Esophagus muscularis mucosa (tissue), 3 donors: ENCODE data around the gene ATP9A.
"Not testable (repeated sequence)": the region's sequence is repeated elsewhere in the genome, so short reads cannot be mapped to it uniquely, and the experiment has no call there.

Source experiments
- POLR2A ChIP-seq: fragments of 450-650 bp; IDR thresholded peaks from one replicate; pipeline ENCODE4 v1.6.1; 2017; ENCODE audit warnings: antibody characterized with exemption, moderate library complexity, mild to moderate bottlenecking, low read depth
- POLR2AphosphoS5 ChIP-seq, 2 donors: sonication (generic); formaldehyde crosslinking; IDR thresholded peaks; one replicate each; pipeline ENCODE4 v1.6.1; 2017; ENCODE audit warnings: antibody characterized with exemption in 2 of 2
- TF ChIP-seq, protein P1 (sequence below), 3 experiments: fragments of 200-600 bp in 2 of 3; fragments of 450-650 bp in 1 of 3; sonication (generic) in 2 of 3; IDR thresholded peaks; one replicate each; pipeline ENCODE4 v1.5.1; 2017 to 2019; ENCODE audit warnings: antibody characterized with exemption in 3 of 3, mild to moderate bottlenecking in 2 of 3, moderate library complexity in 1 of 3

DNA sequence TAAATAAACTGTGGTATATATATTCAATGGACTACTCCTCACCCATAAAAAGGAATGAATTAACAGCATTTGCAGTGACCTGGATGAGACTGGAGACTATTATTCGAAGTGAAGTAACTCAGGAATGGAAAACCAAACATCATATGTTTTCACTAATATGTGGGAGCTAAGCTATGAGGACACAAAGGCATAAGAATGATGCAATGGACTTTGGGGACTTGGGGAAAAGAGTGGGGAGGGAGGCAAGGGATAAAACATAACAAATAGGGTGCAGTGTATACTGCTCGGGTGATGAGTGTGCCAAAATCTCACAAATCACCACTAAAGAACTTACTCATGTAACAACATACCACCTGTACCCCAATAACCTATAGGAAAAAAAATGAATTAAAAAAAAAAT, 45.2 kb downstream of the ATP9A start:
- TF ChIP-seq POLR2AphosphoS5 (IDR thresholded peaks at IDR 0.05); POLR2A: not testable (repeated sequence)
- TF ChIP-seq, protein P1, sequence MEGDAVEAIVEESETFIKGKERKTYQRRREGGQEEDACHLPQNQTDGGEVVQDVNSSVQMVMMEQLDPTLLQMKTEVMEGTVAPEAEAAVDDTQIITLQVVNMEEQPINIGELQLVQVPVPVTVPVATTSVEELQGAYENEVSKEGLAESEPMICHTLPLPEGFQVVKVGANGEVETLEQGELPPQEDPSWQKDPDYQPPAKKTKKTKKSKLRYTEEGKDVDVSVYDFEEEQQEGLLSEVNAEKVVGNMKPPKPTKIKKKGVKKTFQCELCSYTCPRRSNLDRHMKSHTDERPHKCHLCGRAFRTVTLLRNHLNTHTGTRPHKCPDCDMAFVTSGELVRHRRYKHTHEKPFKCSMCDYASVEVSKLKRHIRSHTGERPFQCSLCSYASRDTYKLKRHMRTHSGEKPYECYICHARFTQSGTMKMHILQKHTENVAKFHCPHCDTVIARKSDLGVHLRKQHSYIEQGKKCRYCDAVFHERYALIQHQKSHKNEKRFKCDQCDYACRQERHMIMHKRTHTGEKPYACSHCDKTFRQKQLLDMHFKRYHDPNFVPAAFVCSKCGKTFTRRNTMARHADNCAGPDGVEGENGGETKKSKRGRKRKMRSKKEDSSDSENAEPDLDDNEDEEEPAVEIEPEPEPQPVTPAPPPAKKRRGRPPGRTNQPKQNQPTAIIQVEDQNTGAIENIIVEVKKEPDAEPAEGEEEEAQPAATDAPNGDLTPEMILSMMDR (IDR thresholded peaks at IDR 0.05): not testable (repeated sequence)
